SK-N-SH treated with all-trans-retinoic acid at 6 μM for 48 hours (cell line): ENCODE results near the gene ADGRF3.

Experiments
- ATAC-seq: fragments of 200-7000 bp; cut with Tn5 transposase; 3 replicates; pipeline ENCODE4 v1.9.1; 2020; ENCODE audit warnings: mild to moderate bottlenecking, moderate library complexity
- ARNTL ChIP-seq: fragments of 450-650 bp; formaldehyde crosslinking; IDR thresholded peaks from 2 replicates; pipeline ENCODE4 v1.5.0; 2020; ENCODE audit warnings: low read depth, mild to moderate bottlenecking, moderate library complexity, borderline replicate concordance
- BACH2 ChIP-seq: fragments of 250-450 bp; sonication (Bioruptor Pico); IDR thresholded peaks from 2 replicates; pipeline ENCODE4 v1.9.0; 2021; ENCODE audit warnings: mild to moderate bottlenecking, borderline replicate concordance
- CSDC2 ChIP-seq: fragments of 250-450 bp; sonication (Bioruptor Pico); IDR thresholded peaks from 2 replicates; pipeline ENCODE4 v1.5.0; 2020; ENCODE audit warnings: mild to moderate bottlenecking, moderate library complexity
- ESRRG ChIP-seq: fragments of 250-450 bp; sonication (Bioruptor Pico); IDR thresholded peaks from 2 replicates; pipeline ENCODE4 v1.6.1; 2021; ENCODE audit warnings: mild to moderate bottlenecking
- GLIS3 ChIP-seq: fragments of 250-450 bp; sonication (Bioruptor Pico); IDR thresholded peaks from 2 replicates; pipeline ENCODE4 v1.5.0; 2020; ENCODE audit warnings: mild to moderate bottlenecking, moderate library complexity
- ISL1 ChIP-seq: fragments of 250-450 bp; sonication (Bioruptor Pico); IDR thresholded peaks from 2 replicates; pipeline ENCODE4 v2.1.2; 2022; ENCODE audit warnings: mild to moderate bottlenecking, moderate library complexity
- OSR1 ChIP-seq: fragments of 250-450 bp; sonication (Bioruptor Pico); IDR thresholded peaks from 2 replicates; pipeline ENCODE4 v1.8.0; 2022; ENCODE audit warnings: moderate library complexity, mild to moderate bottlenecking, inconsistent platforms
- PPARA ChIP-seq: fragments of 250-450 bp; sonication (Bioruptor Pico); IDR thresholded peaks from 2 replicates; pipeline ENCODE4 v1.5.0; 2020; ENCODE audit warnings: mild to moderate bottlenecking, borderline replicate concordance
- RARB ChIP-seq: fragments of 250-450 bp; sonication (Bioruptor Pico); IDR thresholded peaks from 2 replicates; pipeline ENCODE4 v1.8.0; 2021; ENCODE audit warnings: mild to moderate bottlenecking, moderate library complexity
- SNAI2 ChIP-seq: fragments of 250-450 bp; sonication (Bioruptor Pico); IDR thresholded peaks from 2 replicates; pipeline ENCODE4 v1.5.0; 2020; ENCODE audit warnings: mild to moderate bottlenecking, moderate library complexity
- TCF4 ChIP-seq: fragments of 250-450 bp; sonication (Bioruptor Pico); IDR thresholded peaks from 2 replicates; pipeline ENCODE4 v1.8.0; 2021; ENCODE audit warnings: mild to moderate bottlenecking, moderate library complexity, borderline replicate concordance
- TOX ChIP-seq: fragments of 250-450 bp; sonication (Bioruptor Pico); IDR thresholded peaks from 2 replicates; pipeline ENCODE4 v1.8.0; 2021; ENCODE audit warnings: mild to moderate bottlenecking, moderate library complexity, borderline replicate concordance
- ZC3H10 ChIP-seq: fragments of 250-450 bp; sonication (Bioruptor Pico); IDR thresholded peaks from 2 replicates; pipeline ENCODE4 v1.5.1; 2021; ENCODE audit warnings: mild to moderate bottlenecking, moderate library complexity
- ZFP3 ChIP-seq: fragments of 250-450 bp; sonication (Bioruptor Pico); IDR thresholded peaks from 2 replicates; pipeline ENCODE4 v1.5.0; 2020; ENCODE audit warnings: mild to moderate bottlenecking, moderate library complexity
- ZFP30 ChIP-seq: fragments of 450-650 bp; formaldehyde crosslinking; IDR thresholded peaks from 2 replicates; pipeline ENCODE4 v1.5.0; 2022; ENCODE audit warnings: mild to moderate bottlenecking, moderate library complexity
- ZNF565 ChIP-seq: fragments of 450-650 bp; formaldehyde crosslinking; conservative IDR thresholded peaks from 2 replicates; pipeline ENCODE4 v1.5.0; 2020; ENCODE audit warnings: low read depth, mild to moderate bottlenecking, moderate library complexity
- ZNF70 ChIP-seq: fragments of 450-650 bp; formaldehyde crosslinking; IDR thresholded peaks from 2 replicates; pipeline ENCODE4 v1.5.0; 2020; ENCODE audit warnings: mild to moderate bottlenecking, moderate library complexity
- ZNF8 ChIP-seq: fragments of 450-650 bp; formaldehyde crosslinking; IDR thresholded peaks from 2 replicates; pipeline ENCODE4 v1.5.0; 2020; ENCODE audit warnings: mild to moderate bottlenecking, moderate library complexity
- TF ChIP-seq, protein P1 (sequence below): fragments of 250-450 bp; sonication (Bioruptor Pico); IDR thresholded peaks from 2 replicates; pipeline ENCODE4 v1.8.0; 2021; ENCODE audit warnings: low read depth, mild to moderate bottlenecking, moderate library complexity, borderline replicate concordance
- TF ChIP-seq, protein P2 (sequence below): fragments of 250-450 bp; sonication (Bioruptor Pico); IDR thresholded peaks from 2 replicates; pipeline ENCODE4 v1.5.1; 2021; ENCODE audit warnings: mild to moderate bottlenecking, moderate library complexity
- TF ChIP-seq, protein P3 (sequence below): fragments of 250-450 bp; sonication (Bioruptor Pico); IDR thresholded peaks from 2 replicates; pipeline ENCODE4 v1.5.1; 2020; ENCODE audit warnings: low read depth, mild to moderate bottlenecking, moderate library complexity
- TF ChIP-seq, protein P4 (sequence below): fragments of 250-450 bp; sonication (Bioruptor Pico); IDR thresholded peaks from 2 replicates; pipeline ENCODE4 v1.8.0; 2020; ENCODE audit warnings: mild to moderate bottlenecking, moderate library complexity, borderline replicate concordance

The ADGRF3 gene

DNA sequence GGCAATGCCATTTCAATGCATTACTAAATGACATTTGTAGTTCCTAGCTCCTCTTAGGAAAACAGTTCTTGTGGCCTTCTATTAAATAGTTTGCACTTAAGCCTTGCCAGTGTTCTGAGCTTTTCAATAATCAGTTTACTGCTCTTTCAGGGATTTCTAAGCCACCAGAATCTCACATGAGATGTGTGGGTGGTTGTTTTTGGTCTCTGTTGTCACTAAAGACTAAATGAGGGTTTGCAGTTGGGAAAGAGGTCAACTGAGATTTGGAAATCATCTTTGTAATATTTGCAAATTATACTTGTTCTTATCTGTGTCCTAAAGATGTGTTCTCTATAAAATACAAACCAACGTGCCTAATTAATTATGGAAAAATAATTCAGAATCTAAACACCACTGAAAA, 56.6 kb downstream of the ADGRF3 start:
- no peak for ATAC-seq

DNA sequence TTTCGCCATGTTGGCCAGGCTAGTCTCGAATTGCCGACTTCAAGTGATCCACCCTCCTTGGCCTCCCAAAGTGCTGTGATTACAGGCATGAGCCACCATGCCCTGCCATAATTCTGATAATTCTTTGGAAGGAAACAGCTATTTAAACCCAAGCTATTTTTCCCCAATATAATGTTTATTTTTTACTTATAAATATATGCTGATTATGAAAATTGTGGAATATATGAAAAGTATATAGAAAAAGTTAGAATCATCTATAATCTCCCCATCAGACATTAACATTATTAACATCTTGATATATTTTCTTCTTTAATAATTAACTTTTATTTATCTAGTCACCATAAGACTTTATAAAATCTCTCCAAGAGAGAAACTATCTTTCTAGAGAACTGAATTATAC, 60.7 kb downstream of the ADGRF3 start:
- no peak for TF ChIP-seq PPARA
- TF ChIP-seq, protein P1, sequence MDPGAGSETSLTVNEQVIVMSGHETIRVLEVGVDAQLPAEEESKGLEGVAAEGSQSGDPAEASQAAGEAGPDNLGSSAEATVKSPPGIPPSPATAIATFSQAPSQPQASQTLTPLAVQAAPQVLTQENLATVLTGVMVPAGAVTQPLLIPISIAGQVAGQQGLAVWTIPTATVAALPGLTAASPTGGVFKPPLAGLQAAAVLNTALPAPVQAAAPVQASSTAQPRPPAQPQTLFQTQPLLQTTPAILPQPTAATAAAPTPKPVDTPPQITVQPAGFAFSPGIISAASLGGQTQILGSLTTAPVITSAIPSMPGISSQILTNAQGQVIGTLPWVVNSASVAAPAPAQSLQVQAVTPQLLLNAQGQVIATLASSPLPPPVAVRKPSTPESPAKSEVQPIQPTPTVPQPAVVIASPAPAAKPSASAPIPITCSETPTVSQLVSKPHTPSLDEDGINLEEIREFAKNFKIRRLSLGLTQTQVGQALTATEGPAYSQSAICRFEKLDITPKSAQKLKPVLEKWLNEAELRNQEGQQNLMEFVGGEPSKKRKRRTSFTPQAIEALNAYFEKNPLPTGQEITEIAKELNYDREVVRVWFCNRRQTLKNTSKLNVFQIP (CRISPR knock-in tag), result no peak
- TF ChIP-seq RARB (CRISPR knock-in tag), result no peak
- TF ChIP-seq GLIS3 (CRISPR knock-in tag), result no peak
- no peak for TF ChIP-seq ISL1
- no peak for TF ChIP-seq ZNF70 (CRISPR knock-in tag)
- no peak for TF ChIP-seq ZC3H10 (CRISPR knock-in tag)
- no peak for TF ChIP-seq TCF4 (CRISPR knock-in tag)
- TF ChIP-seq ZNF565, result no peak
- TF ChIP-seq OSR1, result no peak
- no peak for TF ChIP-seq CSDC2
- no peak for TF ChIP-seq TOX (CRISPR knock-in tag)
- TF ChIP-seq, protein P2, sequence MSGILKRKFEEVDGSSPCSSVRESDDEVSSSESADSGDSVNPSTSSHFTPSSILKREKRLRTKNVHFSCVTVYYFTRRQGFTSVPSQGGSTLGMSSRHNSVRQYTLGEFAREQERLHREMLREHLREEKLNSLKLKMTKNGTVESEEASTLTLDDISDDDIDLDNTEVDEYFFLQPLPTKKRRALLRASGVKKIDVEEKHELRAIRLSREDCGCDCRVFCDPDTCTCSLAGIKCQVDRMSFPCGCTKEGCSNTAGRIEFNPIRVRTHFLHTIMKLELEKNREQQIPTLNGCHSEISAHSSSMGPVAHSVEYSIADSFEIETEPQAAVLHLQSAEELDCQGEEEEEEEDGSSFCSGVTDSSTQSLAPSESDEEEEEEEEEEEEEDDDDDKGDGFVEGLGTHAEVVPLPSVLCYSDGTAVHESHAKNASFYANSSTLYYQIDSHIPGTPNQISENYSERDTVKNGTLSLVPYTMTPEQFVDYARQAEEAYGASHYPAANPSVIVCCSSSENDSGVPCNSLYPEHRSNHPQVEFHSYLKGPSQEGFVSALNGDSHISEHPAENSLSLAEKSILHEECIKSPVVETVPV (CRISPR knock-in tag), result no peak
- no peak for TF ChIP-seq ARNTL (CRISPR knock-in tag)
- TF ChIP-seq ZFP3 (CRISPR knock-in tag), result no peak
- TF ChIP-seq, protein P3, sequence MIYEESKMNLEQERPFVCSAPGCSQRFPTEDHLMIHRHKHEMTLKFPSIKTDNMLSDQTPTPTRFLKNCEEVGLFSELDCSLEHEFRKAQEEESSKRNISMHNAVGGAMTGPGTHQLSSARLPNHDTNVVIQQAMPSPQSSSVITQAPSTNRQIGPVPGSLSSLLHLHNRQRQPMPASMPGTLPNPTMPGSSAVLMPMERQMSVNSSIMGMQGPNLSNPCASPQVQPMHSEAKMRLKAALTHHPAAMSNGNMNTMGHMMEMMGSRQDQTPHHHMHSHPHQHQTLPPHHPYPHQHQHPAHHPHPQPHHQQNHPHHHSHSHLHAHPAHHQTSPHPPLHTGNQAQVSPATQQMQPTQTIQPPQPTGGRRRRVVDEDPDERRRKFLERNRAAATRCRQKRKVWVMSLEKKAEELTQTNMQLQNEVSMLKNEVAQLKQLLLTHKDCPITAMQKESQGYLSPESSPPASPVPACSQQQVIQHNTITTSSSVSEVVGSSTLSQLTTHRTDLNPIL (CRISPR knock-in tag), result no peak
- no peak for TF ChIP-seq ZFP30
- TF ChIP-seq ESRRG (CRISPR knock-in tag), result no peak
- no peak for ATAC-seq

More for the DNA sequence above, 56.6 kb downstream of the ADGRF3 start:
- TF ChIP-seq ZC3H10 (CRISPR knock-in tag) (no peak), SNAI2 (CRISPR knock-in tag) (no peak), PPARA (no peak), GLIS3 (CRISPR knock-in tag) (no peak), BACH2 (CRISPR knock-in tag) (no peak), RARB (CRISPR knock-in tag) (no peak), ISL1 (no peak), TOX (CRISPR knock-in tag) (no peak), OSR1 (no peak), CSDC2 (no peak), ZNF565 (no peak), ESRRG (CRISPR knock-in tag) (no peak)
- TF ChIP-seq, protein P4, sequence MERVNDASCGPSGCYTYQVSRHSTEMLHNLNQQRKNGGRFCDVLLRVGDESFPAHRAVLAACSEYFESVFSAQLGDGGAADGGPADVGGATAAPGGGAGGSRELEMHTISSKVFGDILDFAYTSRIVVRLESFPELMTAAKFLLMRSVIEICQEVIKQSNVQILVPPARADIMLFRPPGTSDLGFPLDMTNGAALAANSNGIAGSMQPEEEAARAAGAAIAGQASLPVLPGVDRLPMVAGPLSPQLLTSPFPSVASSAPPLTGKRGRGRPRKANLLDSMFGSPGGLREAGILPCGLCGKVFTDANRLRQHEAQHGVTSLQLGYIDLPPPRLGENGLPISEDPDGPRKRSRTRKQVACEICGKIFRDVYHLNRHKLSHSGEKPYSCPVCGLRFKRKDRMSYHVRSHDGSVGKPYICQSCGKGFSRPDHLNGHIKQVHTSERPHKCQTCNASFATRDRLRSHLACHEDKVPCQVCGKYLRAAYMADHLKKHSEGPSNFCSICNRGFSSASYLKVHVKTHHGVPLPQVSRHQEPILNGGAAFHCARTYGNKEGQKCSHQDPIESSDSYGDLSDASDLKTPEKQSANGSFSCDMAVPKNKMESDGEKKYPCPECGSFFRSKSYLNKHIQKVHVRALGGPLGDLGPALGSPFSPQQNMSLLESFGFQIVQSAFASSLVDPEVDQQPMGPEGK (CRISPR knock-in tag), result no peak
- TF ChIP-seq, protein P1 (CRISPR knock-in tag), result no peak
- TF ChIP-seq, protein P2 (CRISPR knock-in tag), result no peak

DNA sequence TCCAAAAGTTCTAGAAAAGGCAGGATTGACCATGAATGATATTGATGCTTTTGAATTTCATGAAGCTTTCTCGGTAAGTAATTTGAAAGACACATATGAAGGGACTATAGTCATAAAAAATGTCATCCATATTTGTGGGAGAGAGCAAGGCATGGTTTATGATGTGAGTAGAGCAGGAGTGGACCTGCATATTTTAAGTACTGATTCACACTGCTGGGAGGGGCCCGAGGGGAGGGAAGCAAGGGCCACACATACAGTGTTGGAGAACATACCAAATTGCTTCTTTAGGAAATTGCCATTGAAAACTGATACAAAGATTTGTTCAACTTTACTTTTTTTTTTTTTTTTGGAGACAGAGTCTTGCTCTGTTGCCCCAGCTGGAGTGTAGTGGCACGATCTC, 62.5 kb downstream of the ADGRF3 start:
- ATAC-seq, result peak; percentile 73; the same call in 2 of the 3 replicates
- TF ChIP-seq, protein P4 (CRISPR knock-in tag), result no peak
- TF ChIP-seq ESRRG (CRISPR knock-in tag) (no peak), ZFP30 (no peak), ZNF565 (no peak), OSR1 (no peak), ARNTL (CRISPR knock-in tag) (no peak), GLIS3 (CRISPR knock-in tag) (no peak), ZNF8 (CRISPR knock-in tag) (no peak), TCF4 (CRISPR knock-in tag) (no peak), ZC3H10 (CRISPR knock-in tag) (no peak)
- TF ChIP-seq, protein P3 (CRISPR knock-in tag), result no peak
